Suppressor macrophage treated with lipopolysaccharide for 1 hour (primary cell): ENCODE results near the gene CACNA1C.
A peak's percentile ranks its signal among the peaks of the same experiment; 100 is the strongest.

Experiments
- DNase-seq, 3 donors: peaks; one replicate each; pipeline ENCODE4 v3.0.0-alpha.2; 2020 to 2022

CACNA1C gene

GRCh38 chr12:2035431-2036055 is 17.2 kb upstream of the CACNA1C start:
- DNase-seq = no peak

DNA sequence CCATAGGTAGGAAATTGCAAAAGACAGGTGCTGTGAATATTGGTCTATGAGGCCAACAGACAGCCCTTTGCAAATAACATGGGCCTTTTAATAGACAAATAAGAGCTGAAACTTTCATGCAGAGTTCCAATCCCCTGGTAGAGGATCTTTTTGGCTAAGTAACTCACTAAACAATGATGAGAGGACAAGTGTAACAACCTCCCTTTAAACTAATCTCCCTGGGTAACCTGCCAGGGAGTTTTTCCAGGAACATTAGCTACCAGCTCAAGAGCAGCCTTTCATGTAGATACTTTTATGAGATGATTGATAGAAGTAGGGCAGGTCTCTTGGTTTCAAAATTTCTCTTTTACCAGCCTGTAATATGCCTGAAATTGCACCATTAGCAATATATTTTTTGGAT is 13.8 kb upstream of the CACNA1C start:
- DNase-seq = no peak

DNA sequence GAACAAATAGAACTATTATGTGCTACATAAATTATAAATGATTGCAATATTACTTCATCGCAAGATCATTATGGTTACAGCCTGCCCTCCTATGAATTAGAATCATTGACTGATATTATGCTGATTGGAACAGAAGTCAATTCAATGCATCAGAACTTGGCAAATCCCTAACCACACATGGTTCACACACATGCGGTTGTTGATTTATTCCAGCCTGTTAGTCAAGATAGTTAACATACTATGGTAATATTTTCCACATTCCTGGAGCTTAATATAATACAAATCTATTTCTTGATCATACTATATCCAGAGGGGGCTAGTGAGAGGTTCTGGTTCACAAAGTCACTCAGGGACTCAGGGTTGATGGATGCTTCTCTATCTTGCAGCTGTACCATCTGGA is 9.7 kb upstream of the CACNA1C start:
- DNase-seq = no peak

DNA sequence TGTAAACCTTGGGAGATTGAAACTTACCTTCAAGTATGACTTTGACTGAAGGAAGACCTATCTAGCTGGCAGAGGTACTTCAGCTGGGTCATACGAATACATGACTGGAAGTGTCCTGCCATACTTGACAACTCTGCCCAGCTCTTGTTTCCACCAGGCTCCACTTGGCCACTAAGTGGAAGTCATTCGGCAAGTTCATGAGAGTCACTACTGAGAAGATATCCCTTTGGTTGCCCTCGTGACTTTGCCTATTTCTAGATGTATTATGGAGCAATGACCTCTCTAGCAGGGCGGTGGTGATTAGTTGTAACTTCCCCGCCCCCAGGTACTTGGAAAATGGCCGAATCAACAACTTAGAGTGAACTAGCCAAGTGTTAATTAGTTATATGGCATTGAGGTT is 8.6 kb upstream of the CACNA1C start:
- DNase-seq = no peak

DNA sequence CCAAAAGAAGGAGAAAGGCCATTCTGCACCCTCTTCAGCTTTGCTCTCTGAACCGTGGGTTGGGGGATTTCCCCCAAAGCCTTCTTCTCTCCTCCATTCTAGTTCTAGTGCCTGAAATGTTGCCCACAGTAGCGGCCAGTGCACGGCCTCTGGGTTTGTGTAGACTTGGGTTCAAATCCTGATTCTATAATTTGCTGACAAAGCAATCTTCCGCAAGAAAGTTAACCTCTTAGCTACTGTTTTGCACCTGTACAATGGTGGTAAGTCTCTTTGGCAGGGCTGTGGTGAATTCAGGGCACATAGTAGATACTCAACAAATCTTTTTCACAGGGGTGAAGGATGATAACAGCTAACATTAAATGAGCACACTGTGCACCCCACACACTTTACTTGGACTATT is 5.8 kb upstream of the CACNA1C start:
- DNase-seq = no peak

DNA sequence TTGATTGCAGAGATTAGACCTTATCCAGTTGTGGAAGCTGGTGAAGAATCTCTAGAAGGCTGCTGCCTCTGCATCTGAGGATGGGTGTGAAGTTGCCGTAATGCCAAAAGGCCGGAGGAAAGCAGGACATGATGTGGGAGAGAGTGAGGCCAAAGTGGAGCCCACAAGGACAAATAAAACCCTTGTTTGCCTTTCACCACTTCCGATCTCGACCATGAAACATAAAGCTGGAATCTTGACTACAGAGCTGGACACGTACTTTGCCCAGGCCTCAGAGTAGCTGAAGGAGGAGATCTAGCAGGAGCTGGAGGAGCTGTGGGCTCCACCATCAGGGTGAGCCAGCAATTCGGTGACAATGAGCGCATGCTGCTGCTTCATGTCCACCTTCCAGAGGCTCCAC is 5.0 kb upstream of the CACNA1C start:
- no peak for DNase-seq

- no peak for DNase-seq
These were observed 2.9 kb upstream of the CACNA1C start for GRCh38 chr12:2049604-2050540.

DNA sequence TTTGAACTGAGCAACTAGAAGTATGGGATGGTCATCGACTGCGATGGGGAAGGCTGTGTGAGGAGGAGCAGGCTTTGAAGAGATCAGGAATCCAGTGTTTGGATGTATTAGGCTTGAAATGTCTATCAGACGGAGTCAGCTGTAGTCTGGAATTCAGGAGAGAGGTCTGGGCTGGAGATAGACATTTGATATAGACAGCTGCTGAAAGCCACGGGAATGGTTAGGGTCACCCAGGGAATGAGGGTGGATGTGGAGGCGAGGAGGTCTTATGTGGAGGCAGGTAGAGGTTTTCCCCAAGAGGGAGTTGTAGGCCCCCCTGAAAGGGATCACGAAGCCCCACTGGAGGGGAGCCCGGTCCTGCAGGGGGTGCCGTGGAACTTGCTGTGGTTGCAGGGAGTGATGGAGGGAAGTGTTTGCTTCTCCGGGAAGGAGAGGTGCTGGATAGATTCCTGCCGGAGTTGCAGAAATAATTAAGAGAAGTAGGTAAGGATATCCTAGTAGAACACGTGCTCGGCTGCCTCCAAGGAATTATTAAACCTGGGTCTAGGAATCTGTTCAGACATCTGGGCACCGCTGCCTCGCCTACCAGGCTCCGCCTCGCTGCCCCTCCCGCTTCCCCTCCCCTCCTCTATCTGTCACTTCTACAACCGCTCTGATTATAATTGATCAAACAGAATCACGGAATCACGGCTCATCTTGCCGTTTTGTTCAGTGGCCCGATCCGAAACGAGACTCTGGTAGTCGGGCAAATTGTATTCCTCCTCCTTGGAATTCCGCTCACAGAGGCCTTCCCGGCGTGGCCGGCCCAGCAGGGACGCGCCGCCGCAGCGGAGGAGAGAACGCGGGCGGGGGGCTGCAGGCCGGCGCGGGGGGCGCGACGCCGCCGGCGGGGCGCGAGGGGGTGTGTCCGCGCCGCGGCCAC is 826 bp upstream of the CACNA1C start:
- DNase-seq = no peak

DNA sequence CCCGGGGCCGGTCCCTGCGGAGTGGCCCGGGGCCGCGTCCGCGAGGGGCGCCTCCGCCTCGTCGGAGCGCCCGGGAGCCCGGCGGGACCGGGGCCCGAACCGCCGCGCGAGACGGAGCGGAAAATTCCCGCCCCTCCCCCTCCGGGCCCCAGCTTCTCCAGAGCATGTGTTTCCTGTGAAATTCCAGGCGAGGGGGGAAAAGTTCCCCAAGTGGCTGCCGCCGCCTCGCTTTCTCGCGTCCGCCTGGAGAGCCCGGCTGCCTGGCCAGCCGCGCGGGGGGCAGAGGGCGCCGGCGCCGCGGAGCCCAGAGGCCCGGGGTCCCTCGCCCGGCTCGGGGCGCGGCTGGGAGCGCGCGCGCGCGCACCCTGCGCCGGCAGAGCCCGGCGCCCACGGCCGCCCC is 904 bp downstream of the CACNA1C start:
- DNase-seq = peak in 1 of 3 donors; percentile 27

GRCh38 chr12:2054091-2055018 is 1.6 kb downstream of the CACNA1C start:
- no peak for DNase-seq

DNA sequence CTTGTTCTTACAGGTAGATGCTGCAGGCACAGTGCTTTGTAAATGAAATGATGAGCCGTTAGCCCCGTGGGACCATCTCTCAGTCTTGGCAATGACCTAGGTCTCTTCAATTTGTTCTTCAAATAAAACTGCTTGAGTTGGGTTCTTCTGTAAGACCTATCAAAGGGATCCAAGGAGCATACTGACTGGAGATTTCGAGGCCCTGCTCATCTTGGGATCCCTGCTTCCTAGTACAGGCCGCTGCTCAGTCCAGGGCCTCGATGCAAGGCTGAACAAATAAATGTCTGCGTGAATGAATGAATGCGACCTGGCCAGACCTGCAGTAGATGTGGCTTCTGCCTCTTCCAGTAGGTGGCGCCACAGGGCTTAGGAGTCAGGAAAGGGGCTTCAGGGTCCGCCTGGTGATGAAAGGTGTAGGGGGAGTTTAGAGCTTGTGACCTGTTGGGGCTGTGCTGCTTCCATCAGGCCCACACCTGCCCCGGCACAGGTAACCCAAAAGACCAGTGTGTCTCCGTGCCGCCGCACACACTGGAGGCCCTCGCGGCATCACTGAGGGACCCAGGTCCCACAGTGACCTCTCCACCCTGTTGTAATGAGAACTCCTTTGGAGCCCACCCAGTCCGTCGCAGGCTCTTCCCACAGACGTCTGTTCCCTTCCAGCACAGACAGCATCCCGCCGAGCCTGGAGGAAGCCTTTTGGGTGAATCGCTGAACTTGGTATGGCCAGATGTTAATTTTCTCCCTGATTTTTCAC is 4.4 kb downstream of the CACNA1C start:
- DNase-seq = peak; percentile 48 to 84 (median 75)

DNA sequence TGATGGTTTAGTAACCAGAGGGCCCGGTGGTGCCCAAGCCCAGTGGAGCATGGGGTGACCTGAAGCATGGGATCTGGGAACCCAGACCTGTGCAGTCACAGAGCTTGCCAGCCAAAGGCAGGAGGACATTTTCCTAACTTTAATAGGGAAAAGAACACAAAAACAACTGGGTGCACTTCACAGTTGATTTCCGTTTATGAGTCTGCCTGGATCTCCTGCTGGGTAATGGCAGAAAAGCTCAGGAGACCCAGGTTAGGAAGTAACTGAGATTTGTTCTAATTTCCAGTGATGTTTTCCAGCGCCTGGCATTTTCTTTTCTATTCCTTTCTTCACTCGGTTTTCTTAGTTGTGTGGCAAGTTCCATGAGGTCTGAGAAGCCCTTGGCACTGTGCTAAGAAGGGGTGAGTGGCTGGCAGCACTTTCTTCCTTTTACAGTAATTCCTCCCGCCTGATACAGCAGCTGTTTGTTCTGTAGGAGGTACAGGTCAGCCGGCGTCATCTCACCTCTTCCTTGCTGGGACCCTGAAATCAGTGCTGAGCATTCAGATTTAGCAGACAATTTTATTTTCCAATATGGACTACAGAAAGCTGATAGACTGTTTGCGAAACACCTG is 5.1 kb downstream of the CACNA1C start:
- DNase-seq = no peak

DNA sequence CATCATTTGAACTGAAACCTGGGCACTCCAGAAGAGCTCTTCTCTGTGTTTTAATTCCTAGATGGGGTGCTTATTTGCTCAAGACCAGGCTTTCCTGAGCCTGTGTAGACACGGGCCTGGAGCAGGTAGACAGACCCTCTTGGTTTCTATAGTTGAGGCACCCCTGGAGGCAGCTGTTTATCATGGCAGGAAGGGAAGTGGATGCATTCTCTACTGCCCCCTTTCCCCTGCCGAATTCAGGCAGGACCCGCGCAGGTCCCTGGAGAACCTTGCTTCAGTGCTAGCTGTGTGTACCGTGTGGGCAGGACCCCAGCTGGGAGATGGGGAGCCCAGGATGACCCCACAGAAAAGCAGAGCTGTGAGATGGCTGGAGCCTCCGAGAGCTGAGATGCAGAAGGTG is 6.0 kb downstream of the CACNA1C start:
- DNase-seq = no peak

DNA sequence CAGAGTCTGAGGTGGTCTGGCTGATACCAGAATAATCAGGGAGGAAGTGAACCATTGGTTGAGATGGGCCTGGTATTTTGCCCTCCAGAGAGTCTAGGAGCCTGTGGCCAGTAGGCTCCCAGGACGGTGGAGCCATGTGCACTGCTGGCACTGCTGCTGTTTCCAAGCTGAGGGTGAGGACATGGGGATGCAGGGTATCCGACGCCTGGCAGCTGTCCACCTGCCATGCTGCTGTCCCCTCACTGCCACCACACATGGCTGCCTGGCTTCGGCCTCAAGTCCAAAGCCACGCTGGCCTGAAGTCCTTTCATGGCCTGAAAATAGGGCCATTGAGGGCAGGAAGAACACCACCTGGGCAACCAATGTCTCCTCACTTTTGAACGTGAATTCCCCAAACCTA is 8.6 kb downstream of the CACNA1C start:
- DNase-seq = no peak

DNA sequence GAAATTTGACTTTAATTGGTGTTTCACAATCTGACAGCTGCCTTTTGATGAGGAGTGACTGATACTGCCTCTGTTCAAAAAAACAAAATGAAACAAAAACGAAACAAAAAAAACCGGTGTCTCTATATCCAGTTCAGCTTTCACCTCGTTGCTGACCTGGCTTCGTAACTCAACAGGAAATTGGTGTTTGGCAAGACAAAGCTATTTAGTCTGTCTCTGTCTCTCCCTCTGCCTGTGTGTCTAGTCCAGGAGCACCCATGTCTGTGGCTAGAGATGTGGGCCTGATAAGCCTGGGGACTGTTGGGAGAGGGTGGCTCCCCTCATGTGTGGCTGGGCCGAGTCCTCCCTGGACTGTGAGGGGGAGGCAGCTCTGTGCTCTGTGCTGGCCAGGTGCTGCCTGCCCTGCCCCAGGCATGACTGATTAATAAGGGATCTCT is 11.3 kb downstream of the CACNA1C start:
- peak in 1 of 3 donors; percentile 6 for DNase-seq

GRCh38 chr12:2068653-2069052 is 15.9 kb downstream of the CACNA1C start:
- no peak for DNase-seq

DNA sequence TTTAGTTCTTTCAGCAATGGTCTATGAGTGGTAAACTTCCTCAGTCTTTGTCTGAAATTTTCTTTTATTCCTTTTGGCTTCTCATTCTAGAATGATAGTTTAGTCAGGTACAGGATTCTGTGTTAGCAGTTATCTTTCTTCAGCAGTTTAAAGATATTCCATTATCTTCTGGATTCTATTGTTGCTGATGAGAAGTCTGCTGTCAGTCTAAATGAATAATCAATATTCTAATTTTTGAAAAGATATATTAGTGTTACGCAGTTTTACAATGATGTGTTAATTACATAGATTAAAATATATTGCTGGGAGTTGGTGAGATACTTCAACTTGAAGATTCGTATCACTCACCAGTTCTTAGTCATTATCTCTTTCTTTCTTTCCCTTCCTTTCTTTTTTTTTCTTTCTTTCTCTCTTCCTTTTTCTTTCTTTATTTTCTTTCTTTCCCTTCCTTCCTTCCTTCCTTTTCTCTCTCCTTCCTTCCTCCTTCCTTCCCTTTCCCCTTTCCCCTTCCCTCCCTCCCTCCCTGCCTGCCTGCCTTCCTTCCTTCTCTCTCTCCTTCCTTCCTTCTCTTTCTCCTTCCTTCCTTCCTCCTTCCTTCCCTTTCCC is 17.8 kb downstream of the CACNA1C start:
- DNase-seq = no peak

DNA sequence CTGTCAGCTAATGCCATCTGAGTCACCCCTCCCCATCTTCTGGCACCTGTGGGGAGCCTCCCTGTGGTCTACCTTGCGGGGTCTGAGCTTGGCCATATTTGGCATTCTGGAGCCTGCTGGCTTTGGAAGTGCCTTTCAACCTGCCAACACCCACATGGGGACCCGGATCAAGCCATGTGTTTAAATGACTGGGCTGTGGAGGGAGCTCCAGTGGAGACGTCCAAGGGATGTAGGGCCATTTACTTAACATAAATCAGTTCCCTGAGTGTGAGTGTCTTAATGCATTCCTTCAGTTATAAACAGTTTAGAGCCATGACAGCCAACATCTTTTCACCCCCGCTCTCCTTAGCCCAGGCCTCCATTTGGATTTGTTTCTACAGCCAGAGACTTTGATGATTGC is 22.0 kb downstream of the CACNA1C start:
- DNase-seq = no peak

DNA sequence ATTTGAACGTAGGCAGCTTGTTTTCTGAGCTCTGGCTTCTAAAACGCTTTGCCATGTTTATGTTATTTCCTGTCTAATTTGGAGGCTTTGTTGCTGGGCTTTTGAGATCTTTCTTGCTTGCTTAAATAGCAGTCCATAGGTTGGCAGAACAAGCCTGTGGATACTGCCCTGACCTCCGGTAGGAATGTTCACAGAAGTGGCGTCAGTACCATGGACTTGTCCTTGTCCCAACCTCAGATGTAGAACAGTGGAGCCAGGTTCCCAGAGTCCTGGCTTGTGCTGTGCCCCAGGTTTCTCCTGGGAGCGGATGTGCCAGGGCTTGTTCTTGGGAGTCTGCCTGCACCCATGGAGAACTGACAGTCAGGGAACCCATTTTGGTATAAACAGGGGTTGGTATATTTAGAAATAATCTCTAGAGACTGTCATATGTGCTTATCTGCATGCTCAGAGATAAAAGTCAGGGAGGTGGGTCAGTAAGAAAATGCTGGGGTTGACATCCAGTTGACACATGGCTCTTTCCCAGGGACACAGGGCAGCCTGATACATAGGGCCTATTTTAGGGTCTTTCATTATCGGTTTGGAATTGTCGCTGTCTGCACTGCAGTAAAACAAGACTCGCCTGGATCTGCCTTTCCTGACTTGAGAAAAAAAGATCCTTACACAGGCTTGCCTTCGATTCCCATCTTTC is 22.9 kb downstream of the CACNA1C start:
- no peak for DNase-seq

DNA sequence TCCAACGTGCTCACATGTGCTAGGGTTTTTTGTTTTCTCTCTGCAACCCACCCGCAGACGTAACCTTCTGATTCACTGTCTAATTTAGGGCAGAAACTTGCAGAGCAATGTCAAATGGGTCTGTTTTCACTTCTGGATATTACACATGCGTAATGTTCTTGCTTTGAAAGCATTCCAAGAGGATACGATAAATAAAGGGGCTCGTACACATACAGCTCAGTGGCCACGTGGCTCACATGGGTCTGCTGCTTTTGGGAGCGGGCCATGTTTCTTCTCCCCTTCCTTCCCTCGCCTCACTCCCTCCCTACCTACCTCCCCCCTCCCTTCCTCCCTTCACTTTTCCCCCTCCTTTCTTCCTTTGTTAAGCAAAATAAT is 23.4 kb downstream of the CACNA1C start:
- DNase-seq = no peak
